Lower leg skin (tissue), 3 donors: Measurements from ENCODE around the gene ATP6AP1.

Source experiments
- CTCF ChIP-seq, 3 donors: fragments of 450-650 bp; IDR thresholded peaks; one replicate each; pipeline ENCODE4 v1.5.1; 2016; ENCODE audit warnings: antibody characterized with exemption in 3 of 3, mild to moderate bottlenecking in 3 of 3, moderate library complexity in 2 of 3
- POLR2A ChIP-seq, 2 donors: fragments of 450-650 bp; IDR thresholded peaks; one replicate each; pipeline ENCODE4 v1.6.1; 2016 to 2017; ENCODE audit warnings: antibody characterized with exemption in 2 of 2, mild to moderate bottlenecking in 1 of 2, moderate library complexity in 1 of 2

- TF ChIP-seq POLR2A (IDR thresholded peaks at IDR 0.05) (no peak), CTCF (IDR thresholded peaks at IDR 0.05) (no peak)
These were observed 43.6 kb downstream of the ATP6AP1 start for GRCh38 chrX:154471839-154472684.
